OCI-M2 (cell line): ENCODE data around the gene ARAP3.
A peak's percentile ranks its signal among the peaks of the same experiment; 100 is the strongest.

Experiments used
- DNase-seq: peaks from one replicate; lab custom pipeline; 2025; ENCODE audit not compliant: unreplicated experiment; lab: John Stamatoyannopoulos, UW

Gene ARAP3

DNA sequence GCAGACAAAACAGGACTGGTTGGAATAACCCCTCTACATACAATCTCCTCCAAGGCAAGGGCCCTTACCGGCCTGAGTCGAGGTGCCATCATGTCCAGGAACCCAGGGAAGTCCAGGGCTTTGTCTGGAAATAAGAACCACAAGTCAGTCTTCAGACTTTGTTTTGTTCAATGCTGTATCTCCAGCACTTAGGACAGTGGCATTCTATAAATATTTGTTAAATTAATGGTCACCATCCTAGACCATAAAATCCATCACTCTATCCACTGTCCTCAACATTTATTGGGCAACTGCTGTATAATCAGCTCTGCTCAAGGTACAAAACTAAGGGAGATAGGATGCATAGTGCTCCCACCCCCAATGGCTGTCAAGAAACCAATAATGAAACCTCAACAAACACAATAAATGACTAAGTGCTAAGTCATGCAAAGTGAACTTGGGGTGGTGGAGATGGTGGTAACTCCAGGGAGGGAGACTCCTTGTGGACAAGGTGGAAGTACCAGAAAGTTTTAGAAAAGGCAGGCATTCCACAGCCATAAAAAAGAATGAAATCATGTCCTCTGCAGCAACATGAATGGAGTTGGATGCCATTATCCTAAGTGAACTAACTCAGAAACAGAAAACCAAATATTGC lies 40.3 kb downstream of the ARAP3 start:
- no peak for DNase-seq

- DNase-seq = no peak
Measured at GRCh38 chr5:141640698-141641097, 41.3 kb downstream of the ARAP3 start.

DNA sequence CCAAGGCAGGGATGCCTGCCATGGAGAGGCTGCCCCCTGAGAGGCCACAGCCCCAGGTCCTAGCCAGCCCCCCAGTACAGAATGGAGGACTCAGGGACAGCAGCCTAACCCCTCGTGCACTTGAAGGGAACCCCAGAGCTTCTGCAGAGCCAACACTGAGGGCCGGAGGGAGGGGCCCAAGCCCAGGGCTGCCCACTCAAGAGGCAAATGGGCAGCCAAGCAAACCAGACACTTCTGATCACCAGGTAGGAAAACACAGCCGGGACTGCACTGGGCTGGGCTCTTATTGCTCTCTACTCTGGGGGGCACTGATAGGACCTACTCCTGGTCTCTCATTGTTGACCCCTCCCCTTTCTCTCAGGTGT lies 42.0 kb downstream of the ARAP3 start:
- no peak for DNase-seq

- no peak for DNase-seq
Measured at GRCh38 chr5:141639357-141640050, 42.5 kb downstream of the ARAP3 start.

DNA sequence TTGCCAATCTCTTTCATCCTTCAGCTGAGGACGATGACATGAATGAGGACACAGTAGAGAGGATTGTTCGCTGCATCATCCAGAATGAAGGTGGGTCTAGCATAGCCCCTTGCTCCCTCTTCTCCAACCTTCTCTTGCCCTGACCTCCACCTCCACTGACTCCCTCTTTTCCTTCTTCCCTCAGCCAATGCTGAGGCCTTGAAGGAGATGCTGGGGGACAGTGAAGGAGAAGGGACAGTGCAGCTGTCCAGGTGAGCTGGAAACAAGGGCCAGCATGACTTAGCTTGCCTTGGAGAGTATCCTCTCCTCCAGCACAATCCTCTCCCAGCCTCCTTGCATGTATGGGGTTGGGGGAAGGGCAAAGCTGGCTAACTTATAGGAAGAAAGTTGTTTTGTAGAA lies 43.3 kb downstream of the ARAP3 start:
- no peak for DNase-seq

- no peak for DNase-seq
Measured at GRCh38 chr5:141637767-141638419, 44.1 kb downstream of the ARAP3 start.

DNA sequence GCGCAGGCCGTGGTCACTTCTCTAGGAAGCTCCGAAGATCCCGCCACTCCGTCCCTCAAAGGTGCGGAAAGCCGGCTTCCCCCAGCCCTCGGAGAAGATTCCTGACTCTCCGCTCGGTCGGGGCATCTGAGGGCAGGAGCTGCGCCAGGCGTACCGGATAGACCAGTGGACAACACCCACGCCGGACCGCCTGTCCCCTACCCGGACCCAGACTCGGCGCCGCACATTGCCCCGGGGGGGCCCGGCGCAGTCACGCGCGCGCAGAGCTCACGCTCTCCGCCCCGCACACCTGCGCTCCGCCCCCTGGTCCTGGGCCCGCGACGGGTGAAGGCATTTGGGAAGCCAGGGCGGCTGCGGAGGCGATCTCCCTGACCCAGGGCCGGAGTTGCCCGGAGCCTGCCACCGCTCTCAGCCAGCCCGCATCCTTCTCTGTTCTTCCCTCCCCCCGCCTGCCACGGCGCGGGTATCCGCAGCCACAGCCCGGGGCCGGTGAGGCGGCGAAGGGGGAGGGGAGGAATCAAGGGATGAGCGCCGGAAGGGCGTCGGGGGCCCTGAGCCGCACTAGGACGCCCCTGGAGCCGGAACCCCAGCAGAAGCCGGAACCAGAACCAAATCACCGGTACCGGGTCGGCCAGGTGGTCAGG lies 44.8 kb downstream of the ARAP3 start:
- no peak for DNase-seq

DNA sequence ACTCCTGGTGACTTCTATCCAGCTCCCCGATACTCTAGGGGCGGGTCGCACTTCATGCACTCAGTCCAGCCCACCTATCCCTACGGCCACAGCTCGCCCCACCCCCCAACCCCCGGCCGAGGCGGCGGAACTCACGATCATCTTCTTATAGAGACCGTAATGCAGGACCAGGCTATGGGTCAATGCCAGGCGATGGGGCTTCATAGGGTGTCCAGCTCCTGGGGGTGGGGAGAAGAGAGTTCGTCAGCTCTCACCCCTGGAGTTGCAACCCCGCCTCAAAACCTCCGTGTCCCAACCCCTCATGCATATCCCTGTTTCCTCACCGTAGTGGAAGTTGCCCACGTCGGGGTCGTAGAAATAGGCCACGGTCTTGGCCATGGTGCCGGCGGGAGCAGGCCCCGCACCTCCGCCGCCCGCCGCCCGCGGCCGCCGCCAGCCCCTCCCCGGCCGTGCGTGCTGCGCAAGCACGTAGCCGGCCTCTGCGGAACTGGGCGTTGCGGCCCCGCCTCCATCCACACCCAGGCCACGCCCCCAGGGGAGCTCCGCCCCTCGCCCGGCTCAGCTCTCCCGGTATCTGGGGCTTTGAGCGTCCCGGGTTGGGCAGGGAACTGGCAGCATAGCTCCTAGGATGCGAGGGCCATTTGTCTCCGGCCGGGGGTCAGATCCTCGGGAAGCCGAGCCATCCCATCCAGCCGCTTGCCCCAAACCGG lies 45.5 kb downstream of the ARAP3 start, which contains the start of the genes HDAC3 and RELL2:
Gene HDAC3 (minus strand): TSS at position 437 of the 710 bp plus-strand sequence. CDS start 59 bp downstream, at position 378.
Gene RELL2 (plus strand): TSS at position 585 of the 710 bp plus-strand sequence. CDS start 1,229 bp downstream, outside the sequence.
- peak; percentile 23 for DNase-seq

GRCh38 chr5:141636106-141636412 lies 46.0 kb downstream of the ARAP3 start:
- no peak for DNase-seq

- DNase-seq = no peak
Measured at GRCh38 chr5:141635646-141636045, 46.4 kb downstream of the ARAP3 start.

DNA sequence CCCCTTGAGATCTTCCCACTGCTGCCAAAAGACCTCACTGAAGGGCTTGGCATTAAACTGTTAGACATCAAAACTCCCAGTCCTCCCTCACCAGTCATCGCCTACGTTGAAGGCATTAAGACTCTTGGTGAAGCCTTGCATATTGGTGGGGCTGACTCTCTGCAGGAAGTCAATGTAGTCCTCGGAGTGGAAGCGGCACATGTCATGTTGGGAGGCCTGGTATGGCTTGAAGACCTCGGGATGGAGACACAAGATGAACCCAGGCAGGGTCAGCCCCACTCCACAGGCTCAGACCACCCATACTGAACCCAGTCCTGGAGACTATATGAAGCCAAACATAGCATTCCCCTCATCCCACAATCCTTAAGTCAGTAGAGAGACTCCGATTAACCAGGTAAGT lies 47.3 kb downstream of the ARAP3 start:
- DNase-seq = no peak

GRCh38 chr5:141633871-141634561 lies 48.0 kb downstream of the ARAP3 start:
- DNase-seq = no peak

- DNase-seq = no peak
Measured at GRCh38 chr5:141632650-141633049, 49.4 kb downstream of the ARAP3 start.

DNA sequence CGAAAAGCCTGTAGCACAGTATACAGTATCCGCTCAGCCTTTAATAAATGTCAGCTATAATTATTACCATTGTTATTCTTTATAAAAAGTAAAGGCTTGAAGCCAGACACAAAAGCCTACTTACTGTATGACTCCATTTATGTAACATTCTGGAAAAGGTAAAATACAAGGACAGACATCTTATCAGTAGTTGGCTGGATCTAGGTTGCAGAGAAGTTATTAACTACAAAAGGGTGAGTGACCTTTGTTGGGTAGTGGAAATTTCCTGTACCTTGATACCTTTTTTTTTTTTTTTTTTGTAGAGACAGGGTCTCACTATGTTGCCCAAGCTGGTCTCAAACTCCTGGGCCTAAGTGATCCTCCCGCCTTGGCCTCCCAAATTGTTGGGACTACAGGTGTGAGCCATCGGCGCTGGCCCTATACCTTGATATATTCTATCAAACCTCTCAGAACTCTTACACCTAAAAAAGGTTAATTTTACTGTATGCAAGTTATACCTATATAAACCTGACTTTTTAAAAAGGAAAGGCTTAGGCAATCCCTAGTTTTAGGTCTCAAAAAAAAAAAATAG lies 51.4 kb downstream of the ARAP3 start:
- DNase-seq = no peak

DNA sequence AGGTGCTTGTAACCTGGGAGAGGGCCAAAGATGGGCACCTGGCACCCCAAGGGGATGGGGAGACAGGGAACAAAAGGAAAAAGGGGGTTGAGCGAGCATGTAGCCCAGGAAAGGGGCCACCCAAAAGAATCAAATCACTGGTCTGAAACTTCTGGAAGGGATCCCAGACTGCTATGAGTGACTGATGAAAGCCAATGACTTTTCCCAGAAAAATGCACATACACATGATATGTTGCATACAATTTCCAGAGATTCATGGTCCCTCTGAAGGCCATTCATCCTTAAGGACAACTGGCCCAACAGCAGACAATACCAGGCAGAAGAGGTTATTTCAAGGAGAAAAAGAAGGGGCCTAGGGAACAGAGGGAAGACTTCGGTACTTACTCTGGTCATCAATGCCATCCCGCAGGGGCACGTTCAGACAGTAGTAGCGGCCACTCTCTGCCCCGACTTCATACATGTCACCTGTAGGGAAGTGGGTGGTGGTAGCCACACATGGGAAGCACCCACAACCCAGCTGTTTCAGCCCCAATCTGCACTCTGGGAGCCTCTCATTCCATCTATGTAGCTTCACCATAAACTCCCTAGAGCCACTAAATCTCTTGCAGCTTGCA lies 53.7 kb downstream of the ARAP3 start:
- no peak for DNase-seq

GRCh38 chr5:141623611-141624010 lies 58.4 kb downstream of the ARAP3 start:
- no peak for DNase-seq

GRCh38 chr5:141623186-141623585 lies 58.8 kb downstream of the ARAP3 start:
- DNase-seq = no peak

GRCh38 chr5:141618804-141619554 lies 63.1 kb downstream of the ARAP3 start, which contains the start of gene DIAPH1:
TSS of gene DIAPH1 (minus strand) at chr5:141619000. CDS start at chr5:141618914, 86 bp downstream.
- peak; percentile 45 for DNase-seq
